GM21381 (cell line): ENCODE measurements around the gene TOPBP1.
"Not testable (repeated sequence)": the region's sequence is repeated elsewhere in the genome, so short reads cannot be mapped to it uniquely, and the experiment has no call there.

Source experiments
- ATAC-seq: cut with Tn5 transposase; IDR thresholded peaks from one replicate; pipeline ENCODE4 v1.9.1; 2021; ENCODE audit warnings: mild to moderate bottlenecking, moderate library complexity; ENCODE audit not compliant: unreplicated experiment

The TOPBP1 gene

GRCh38 chr3:133675631-133676335 lies 14.0 kb upstream of the TOPBP1 start:
- ATAC-seq, result no peak

GRCh38 chr3:133674290-133674919 lies 12.7 kb upstream of the TOPBP1 start:
- no peak for ATAC-seq

- ATAC-seq, result no peak
Measured at GRCh38 chr3:133673746-133674145, 12.0 kb upstream of the TOPBP1 start.

- no peak for ATAC-seq
Measured at GRCh38 chr3:133672461-133672860, 10.7 kb upstream of the TOPBP1 start.

GRCh38 chr3:133670525-133670995 lies 8.8 kb upstream of the TOPBP1 start:
- ATAC-seq, result no peak

- ATAC-seq, result no peak
Measured at GRCh38 chr3:133669949-133670524, 8.3 kb upstream of the TOPBP1 start.

- ATAC-seq, result no peak
Measured at GRCh38 chr3:133667118-133667517, 5.4 kb upstream of the TOPBP1 start.

- not testable (repeated sequence) for ATAC-seq
Measured at GRCh38 chr3:133665188-133665587, 3.4 kb upstream of the TOPBP1 start.

- ATAC-seq, result peak; percentile 45
Measured at GRCh38 chr3:133663569-133664313, 2.0 kb upstream of the TOPBP1 start.

GRCh38 chr3:133662278-133662651 lies 524 bp upstream of the TOPBP1 start:
- peak; percentile 27 for ATAC-seq

- ATAC-seq, result no peak
Measured at GRCh38 chr3:133659806-133660205, 1.9 kb downstream of the TOPBP1 start.

- no peak for ATAC-seq
Measured at GRCh38 chr3:133655731-133656515, 5.8 kb downstream of the TOPBP1 start.

GRCh38 chr3:133649486-133650068 lies 12.2 kb downstream of the TOPBP1 start:
- no peak for ATAC-seq

- no peak for ATAC-seq
Measured at GRCh38 chr3:133644768-133645167, 17.0 kb downstream of the TOPBP1 start.

- no peak for ATAC-seq
Measured at GRCh38 chr3:133643611-133644010, 18.1 kb downstream of the TOPBP1 start.

- ATAC-seq, result no peak
Measured at GRCh38 chr3:133641254-133641653, 20.5 kb downstream of the TOPBP1 start.

GRCh38 chr3:133633439-133633838 lies 28.3 kb downstream of the TOPBP1 start:
- ATAC-seq, result no peak

- no peak for ATAC-seq
Measured at GRCh38 chr3:133629146-133629545, 32.6 kb downstream of the TOPBP1 start.

- no peak for ATAC-seq
Measured at GRCh38 chr3:133627789-133628188, 34.0 kb downstream of the TOPBP1 start.

GRCh38 chr3:133620066-133620784 lies 41.5 kb downstream of the TOPBP1 start:
- ATAC-seq, result peak; percentile 98
